Loucy (cell line): ENCODE measurements around the gene GABRG3.

ENCODE experiments used
- H2AFZ ChIP-seq: fragments of 200-600 bp; sonication (generic); 2 replicates; pipeline ENCODE4 v1.6.0; 2016; ENCODE audit warnings: antibody characterized with exemption, mild to moderate bottlenecking, low read length, moderate library complexity
- H3F3A ChIP-seq: fragments of 200-600 bp; 2 replicates; pipeline ENCODE4 v1.6.0; 2016; ENCODE audit warnings: antibody characterized with exemption, low read depth, mild to moderate bottlenecking
- H3K27me3 ChIP-seq: fragments of 200-600 bp; sonication (generic); 2 replicates; pipeline ENCODE4 v1.6.1; 2014; ENCODE audit warnings: low read length, mild to moderate bottlenecking; ENCODE audit not compliant: insufficient read depth, poor library complexity, severe bottlenecking
- H3K36me3 ChIP-seq: fragments of 200-600 bp; sonication (generic); 2 replicates; pipeline ENCODE4 v1.6.1; 2016; ENCODE audit warnings: low read length; ENCODE audit not compliant: insufficient read depth
- H3K4me1 ChIP-seq: fragments of 200-600 bp; sonication (generic); 2 replicates; pipeline ENCODE4 v1.5.1; 2014; ENCODE audit warnings: low read length, mild to moderate bottlenecking; ENCODE audit not compliant: insufficient read depth, poor library complexity, severe bottlenecking
- H3K4me2 ChIP-seq: fragments of 200-600 bp; sonication (generic); 2 replicates; pipeline ENCODE4 v1.6.0; 2014; ENCODE audit warnings: antibody characterized with exemption, low read length, low read depth, mild to moderate bottlenecking; ENCODE audit not compliant: poor library complexity, severe bottlenecking
- H3K4me3 ChIP-seq: fragments of 200-600 bp; sonication (generic); 2 replicates; pipeline ENCODE4 v1.5.1; 2014; ENCODE audit warnings: low read length, mild to moderate bottlenecking, mixed read lengths; ENCODE audit not compliant: poor library complexity, severe bottlenecking
- H3K79me2 ChIP-seq: fragments of 200-600 bp; sonication (generic); 2 replicates; pipeline ENCODE4 v1.6.1; 2014; ENCODE audit warnings: low read length; ENCODE audit not compliant: insufficient read depth
- H3K9ac ChIP-seq: fragments of 200-600 bp; sonication (generic); 2 replicates; pipeline ENCODE4 v1.6.0; 2014; ENCODE audit warnings: mild to moderate bottlenecking, low read depth, low read length, moderate library complexity; ENCODE audit not compliant: poor library complexity, severe bottlenecking
- H3K9me2 ChIP-seq: fragments of 200-600 bp; sonication (generic); replicated peaks from 2 replicates; pipeline ENCODE4 v1.6.1; 2016; ENCODE audit warnings: low read depth, low read length, mixed read lengths
- H3K9me3 ChIP-seq: fragments of 200-600 bp; sonication (generic); 2 replicates; pipeline ENCODE4 v1.6.1; 2014; ENCODE audit warnings: mild to moderate bottlenecking, antibody characterized with exemption, low read length, low read depth; ENCODE audit not compliant: insufficient read depth
- H4K20me1 ChIP-seq: fragments of 200-600 bp; sonication (generic); 2 replicates; pipeline ENCODE4 v1.6.0; 2014; ENCODE audit warnings: antibody characterized with exemption, low read length, mild to moderate bottlenecking; ENCODE audit not compliant: insufficient read depth, poor library complexity, severe bottlenecking
- EZH2phosphoT487 ChIP-seq: fragments of 200-600 bp; IDR thresholded peaks from 2 replicates; pipeline ENCODE4 v1.6.1; 2018; ENCODE audit warnings: antibody characterized with exemption, mild to moderate bottlenecking, moderate library complexity, borderline replicate concordance
- TF ChIP-seq, protein P1 (sequence below): fragments of 200-600 bp; sonication (generic); conservative IDR thresholded peaks from 2 replicates; pipeline ENCODE4 v1.5.1; 2014; ENCODE audit warnings: mild to moderate bottlenecking, antibody characterized with exemption, low read length

The GABRG3 gene

DNA sequence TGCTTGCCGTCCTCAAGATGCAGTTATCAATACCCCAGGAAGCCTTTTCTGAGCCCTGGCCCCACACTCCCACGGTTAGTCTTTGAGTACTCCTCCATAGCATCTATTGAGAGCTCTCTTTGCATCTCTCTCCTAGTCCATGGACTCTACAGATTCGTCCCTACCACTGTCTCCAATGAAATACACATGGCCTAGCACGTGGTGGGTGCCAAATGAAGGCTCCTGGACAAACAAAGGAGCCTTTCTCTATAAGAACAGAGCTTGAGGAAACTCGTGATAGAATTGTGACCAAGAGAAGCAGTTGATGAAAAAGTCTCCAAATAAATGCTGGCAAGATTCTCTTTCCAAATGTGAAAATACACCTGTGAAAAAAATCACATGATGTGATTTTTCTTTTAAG, 166.1 kb downstream of the GABRG3 start:
- TF ChIP-seq, protein P1, sequence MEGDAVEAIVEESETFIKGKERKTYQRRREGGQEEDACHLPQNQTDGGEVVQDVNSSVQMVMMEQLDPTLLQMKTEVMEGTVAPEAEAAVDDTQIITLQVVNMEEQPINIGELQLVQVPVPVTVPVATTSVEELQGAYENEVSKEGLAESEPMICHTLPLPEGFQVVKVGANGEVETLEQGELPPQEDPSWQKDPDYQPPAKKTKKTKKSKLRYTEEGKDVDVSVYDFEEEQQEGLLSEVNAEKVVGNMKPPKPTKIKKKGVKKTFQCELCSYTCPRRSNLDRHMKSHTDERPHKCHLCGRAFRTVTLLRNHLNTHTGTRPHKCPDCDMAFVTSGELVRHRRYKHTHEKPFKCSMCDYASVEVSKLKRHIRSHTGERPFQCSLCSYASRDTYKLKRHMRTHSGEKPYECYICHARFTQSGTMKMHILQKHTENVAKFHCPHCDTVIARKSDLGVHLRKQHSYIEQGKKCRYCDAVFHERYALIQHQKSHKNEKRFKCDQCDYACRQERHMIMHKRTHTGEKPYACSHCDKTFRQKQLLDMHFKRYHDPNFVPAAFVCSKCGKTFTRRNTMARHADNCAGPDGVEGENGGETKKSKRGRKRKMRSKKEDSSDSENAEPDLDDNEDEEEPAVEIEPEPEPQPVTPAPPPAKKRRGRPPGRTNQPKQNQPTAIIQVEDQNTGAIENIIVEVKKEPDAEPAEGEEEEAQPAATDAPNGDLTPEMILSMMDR, result no peak
- no peak for TF ChIP-seq EZH2phosphoT487
- Histone ChIP-seq H3K9me3 (no peaks in the 10 kb centered on the region; the same call in 1 of the 2 replicates), H3F3A (no peaks in the 10 kb centered on the region), H3K4me3 (no peak overlapping the region), H3K4me2 (no peak overlapping the region), H3K36me3 (no peaks in the 10 kb centered on the region), H3K4me1 (no peaks in the 10 kb centered on the region), H4K20me1 (no peaks in the 10 kb centered on the region), H3K27me3 (no peaks in the 10 kb centered on the region), H3K9me2 (no peaks in the 10 kb centered on the region), H2AFZ (no peak overlapping the region), H3K79me2 (no peaks in the 10 kb centered on the region), H3K9ac (no peak overlapping the region)

DNA sequence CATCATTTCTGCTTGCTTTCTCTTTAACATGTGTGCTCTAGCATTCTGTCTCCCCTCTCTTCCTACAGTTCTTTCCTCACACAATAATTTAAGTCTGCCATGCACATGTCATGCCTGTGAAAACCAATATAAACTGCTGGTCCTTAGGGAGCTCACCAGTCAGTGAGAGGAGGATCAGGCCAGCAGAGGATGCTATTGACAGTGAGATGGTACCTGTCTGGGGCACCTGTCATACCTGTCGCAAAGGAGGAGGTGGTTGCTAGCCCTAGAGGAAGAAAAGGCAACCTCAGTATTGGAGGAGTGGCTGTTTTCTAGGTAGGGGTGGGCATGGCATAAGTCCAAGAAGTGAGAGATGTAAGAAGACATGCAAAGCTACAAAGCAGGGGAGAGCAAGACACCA, 194.6 kb downstream of the GABRG3 start:
- H3K9me3 ChIP-seq, result peaks cover 4% of the 10 kb centered on the region; the same call in 1 of the 2 replicates
- H3K9ac ChIP-seq, result no peak overlapping the region

DNA sequence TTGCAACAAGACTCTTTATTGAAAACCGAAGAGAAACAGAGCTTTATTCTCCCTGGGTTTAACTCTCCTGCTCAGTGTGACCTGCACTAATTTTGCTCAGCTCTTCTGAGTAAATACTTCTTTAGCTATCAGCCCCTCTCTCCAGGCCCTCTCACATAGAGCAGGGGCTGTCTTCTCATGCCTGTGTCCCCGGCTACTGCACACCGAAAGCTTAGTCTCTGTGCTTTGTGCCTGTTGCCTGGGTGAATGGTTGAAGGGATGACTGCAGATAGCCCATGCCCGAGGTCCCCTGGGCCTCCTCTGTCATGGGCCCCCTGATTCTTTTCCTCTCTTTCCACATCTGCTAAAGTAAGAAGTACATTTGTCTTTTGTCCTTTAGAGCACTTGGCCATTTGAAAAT, 195.9 kb downstream of the GABRG3 start:
- H3K27me3 ChIP-seq, result no peaks in the 10 kb centered on the region

More for the DNA sequence above, 194.6 kb downstream of the GABRG3 start:
- Histone ChIP-seq H3K27me3 (no peaks in the 10 kb centered on the region), H2AFZ (no peak overlapping the region), H3K79me2 (no peaks in the 10 kb centered on the region), H4K20me1 (no peaks in the 10 kb centered on the region), H3K4me1 (no peaks in the 10 kb centered on the region), H3K36me3 (no peaks in the 10 kb centered on the region), H3K9me2 (no peaks in the 10 kb centered on the region), H3K4me2 (no peak overlapping the region), H3F3A (no peaks in the 10 kb centered on the region), H3K4me3 (no peak overlapping the region)
- no peak for TF ChIP-seq EZH2phosphoT487
- TF ChIP-seq, protein P1, result no peak

More for the DNA sequence above, 195.9 kb downstream of the GABRG3 start:
- Histone ChIP-seq H3K4me2 (no peak overlapping the region), H3F3A (no peaks in the 10 kb centered on the region), H3K4me1 (no peaks in the 10 kb centered on the region), H3K9me2 (no peaks in the 10 kb centered on the region), H3K36me3 (no peaks in the 10 kb centered on the region), H3K9me3 (peaks cover 4% of the 10 kb centered on the region; the same call in 1 of the 2 replicates), H2AFZ (no peak overlapping the region), H4K20me1 (no peaks in the 10 kb centered on the region), H3K79me2 (no peaks in the 10 kb centered on the region), H3K4me3 (no peak overlapping the region), H3K9ac (no peak overlapping the region)
- TF ChIP-seq, protein P1, result no peak
- TF ChIP-seq EZH2phosphoT487, result no peak
